Urothelium cell line (cell line): ENCODE measurements around the gene CPLANE2.

Experiments used
- DNase-seq: peaks from one replicate; pipeline ENCODE4 v3.0.0; 2011; ENCODE audit warnings: low spot score, mixed read lengths
- FAIRE-seq: peaks from 2 replicates; lab custom pipeline; 2011; peaks lifted over from hg19 to GRCh38; lab: Jason Lieb, UNC

Gene CPLANE2

GRCh38 chr1:16191916-16192546, 45.0 kb downstream of the CPLANE2 start:
- DNase-seq (no peak), FAIRE-seq (no peak)

DNA sequence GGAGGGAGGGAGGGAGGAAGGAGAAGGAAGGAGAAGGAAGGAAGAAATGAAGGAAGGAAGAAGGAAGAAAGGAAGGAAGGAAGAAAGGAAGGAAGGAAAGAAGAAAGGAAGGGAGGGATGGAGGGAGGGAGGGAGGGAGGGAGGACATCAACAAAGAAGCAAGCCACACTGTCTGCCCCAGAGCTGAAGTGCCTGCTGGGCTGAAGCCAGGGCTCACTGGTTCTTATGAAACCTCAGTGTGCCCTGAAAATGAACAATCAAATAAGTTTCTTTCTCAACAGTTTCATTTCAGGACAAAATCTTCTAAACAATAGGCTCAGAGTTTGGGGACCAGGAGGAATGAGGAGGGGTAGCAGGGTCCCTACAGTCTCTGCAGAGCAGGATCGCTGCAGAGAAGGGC, 45.7 kb downstream of the CPLANE2 start:
- FAIRE-seq: no peak
- DNase-seq: no peak

DNA sequence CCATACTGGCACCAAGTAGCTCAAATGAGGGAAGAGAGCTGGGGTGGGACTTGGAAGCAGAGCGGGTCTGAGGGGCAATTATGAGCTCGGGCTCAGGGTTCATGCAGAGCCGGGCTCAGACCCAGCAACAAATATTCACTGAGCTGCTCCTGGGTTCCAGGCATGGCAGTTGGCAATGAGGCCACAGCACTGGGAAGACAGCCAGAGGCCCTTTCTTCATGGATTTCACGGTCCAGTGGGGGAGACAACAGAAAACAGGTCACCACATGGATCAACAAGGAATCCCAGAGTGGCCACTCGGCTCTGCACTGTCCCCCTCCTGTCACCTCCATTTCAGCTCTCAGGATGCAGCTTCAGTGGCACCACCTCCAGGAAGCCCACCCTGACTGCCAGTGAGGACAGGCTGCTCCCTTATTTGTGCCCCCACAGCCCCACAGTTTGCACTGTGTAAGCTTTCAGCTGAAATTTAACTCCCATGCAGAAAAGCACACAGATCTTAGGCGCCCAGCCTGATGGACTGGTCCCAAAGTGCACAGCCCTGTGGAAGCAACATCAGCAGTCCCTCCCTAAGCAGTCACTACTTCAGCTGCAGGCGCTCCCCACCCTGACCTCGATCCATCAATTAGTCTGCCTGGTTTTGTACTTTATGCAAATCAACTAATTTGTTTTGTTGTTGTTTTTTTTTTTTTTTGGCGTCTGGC, 46.9 kb downstream of the CPLANE2 start:
- no peak for FAIRE-seq
- DNase-seq: no peak

- DNase-seq: no peak
- FAIRE-seq: no peak
Measured at GRCh38 chr1:16189003-16189402, 48.0 kb downstream of the CPLANE2 start.

DNA sequence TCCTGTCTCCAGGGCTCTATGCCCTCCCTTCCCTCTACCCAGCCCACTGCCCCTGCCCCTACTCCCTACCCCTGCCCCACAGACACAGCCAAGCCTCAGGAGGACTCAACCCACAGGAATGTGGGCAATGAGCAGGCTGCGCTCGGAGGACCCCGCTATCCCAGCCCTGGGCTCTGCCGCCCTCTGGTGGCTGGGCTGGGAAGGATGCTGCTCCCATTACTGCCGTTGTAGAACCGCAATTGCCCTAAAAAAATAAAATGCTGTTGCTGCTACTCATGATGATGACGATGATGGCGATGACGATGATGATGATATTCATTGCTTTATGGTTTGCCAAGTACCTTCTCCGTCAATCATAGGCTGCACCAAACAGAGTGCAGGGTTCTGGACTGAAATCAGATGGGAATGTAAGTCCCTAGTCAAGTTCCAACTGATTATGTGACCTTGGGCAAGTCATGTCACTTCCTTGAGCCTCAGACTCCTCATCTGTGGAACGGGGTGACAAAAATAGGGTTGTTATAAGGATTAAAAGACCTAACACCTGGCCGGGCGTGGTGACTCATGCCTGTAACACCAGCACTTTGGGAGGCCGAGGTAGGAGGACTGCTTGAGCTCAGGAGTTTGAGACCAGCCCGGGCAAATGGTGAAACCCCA, 49.1 kb downstream of the CPLANE2 start:
- DNase-seq: peak; percentile 84
- FAIRE-seq: no peak

- FAIRE-seq (no peak), DNase-seq (no peak)
Measured at GRCh38 chr1:16186655-16187235, 50.2 kb downstream of the CPLANE2 start.

- FAIRE-seq (no peak), DNase-seq (no peak)
Measured at GRCh38 chr1:16184557-16185303, 52.3 kb downstream of the CPLANE2 start.

GRCh38 chr1:16183765-16184556, 53.0 kb downstream of the CPLANE2 start:
- no peak for DNase-seq
- no peak for FAIRE-seq

- FAIRE-seq: no peak
- DNase-seq: no peak
Measured at GRCh38 chr1:16183179-16183578, 53.8 kb downstream of the CPLANE2 start.

GRCh38 chr1:16181887-16182719, 54.9 kb downstream of the CPLANE2 start:
- DNase-seq: peak; percentile 88

More at GRCh38 chr1:16181887-16182719, 54.9 kb downstream of the CPLANE2 start:
- FAIRE-seq: no peak
